Lung microvascular endothelial cell (primary cell): ENCODE data around the gene ACHE. TPM values are rescaled to one million over a fixed set of nuclear protein-coding genes. Genes with fewer than 3 reads are reported as not detected.
"Not testable (repeated sequence)": the region's sequence is repeated elsewhere in the genome, so short reads cannot be mapped to it uniquely, and the experiment has no call there.

Experiments
- DNase-seq, 2 donors: peaks; one replicate each; pipeline versions ENCODE4 v3.0.0 to v3.0.0-alpha.2; 2010; ENCODE audit warnings: low read depth in 2 of 2
- total RNA-seq: library from RNA; depleted of rRNA; stranded (reverse); fragments of >200 nt; gene quantifications from 2 replicates; pipeline ENCODE4 v1.2.1, GENCODE V29; 2014

ACHE gene
- 1.7 and 3.4 TPM in 2 replicates for total RNA-seq

DNA sequence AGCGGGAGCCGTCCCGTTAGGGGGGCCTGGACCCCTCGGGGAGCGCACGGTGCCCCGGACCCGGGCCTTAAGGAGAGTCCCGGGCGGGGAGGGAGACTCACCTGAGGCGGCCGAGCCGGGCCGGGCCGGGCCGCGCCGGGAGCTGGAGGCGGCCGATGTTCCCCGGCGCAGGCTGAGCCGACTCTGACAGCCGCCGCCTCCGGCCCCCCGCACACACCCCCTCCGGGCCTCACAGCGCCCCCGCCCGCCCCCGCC, at the start of gene ACHE:
Gene ACHE (minus strand): TSS at position 188 of the 255 bp plus-strand sequence. CDS start 1,656 bp downstream, outside the sequence.
- DNase-seq, result no peak

DNA sequence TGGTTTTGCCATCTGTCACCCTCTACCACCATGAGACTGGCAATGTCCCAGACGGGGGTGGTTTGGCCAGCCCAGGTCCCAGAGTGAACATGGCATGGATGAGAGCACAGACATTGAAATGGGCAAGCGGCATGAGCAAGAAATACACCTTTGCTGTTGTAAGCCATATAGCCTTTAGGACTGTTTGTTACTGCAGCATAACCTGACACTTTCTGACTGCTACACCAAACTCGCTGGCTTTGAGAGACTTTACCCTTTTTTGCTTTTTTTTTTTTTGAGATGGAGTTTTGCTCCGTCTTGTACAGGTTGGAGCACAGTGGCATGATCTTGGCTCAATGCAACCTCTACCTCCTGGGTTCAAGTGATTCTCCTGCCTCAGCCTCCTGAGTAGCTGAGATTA, 48.5 kb upstream of the ACHE start:
- no peak for DNase-seq

DNA sequence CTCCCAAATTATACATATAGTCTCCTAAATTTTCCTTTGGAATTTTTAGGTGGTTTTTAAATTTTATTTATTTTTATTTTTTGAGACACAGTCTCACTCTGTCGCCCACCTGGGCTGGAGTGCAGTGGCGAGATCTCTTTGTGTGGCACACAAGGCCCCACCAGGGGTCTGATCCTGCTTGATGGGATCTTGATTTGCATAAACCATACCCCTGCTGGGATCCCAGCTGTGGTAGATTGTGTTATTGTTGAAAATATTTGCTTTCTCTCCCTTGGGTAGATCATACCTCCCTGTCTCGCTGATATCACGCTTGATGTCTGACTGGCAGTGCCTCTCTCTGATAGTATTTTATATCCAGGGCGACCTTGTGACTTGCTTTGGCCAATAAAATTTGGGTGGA, 48.0 kb upstream of the ACHE start:
- DNase-seq, result no peak

DNA sequence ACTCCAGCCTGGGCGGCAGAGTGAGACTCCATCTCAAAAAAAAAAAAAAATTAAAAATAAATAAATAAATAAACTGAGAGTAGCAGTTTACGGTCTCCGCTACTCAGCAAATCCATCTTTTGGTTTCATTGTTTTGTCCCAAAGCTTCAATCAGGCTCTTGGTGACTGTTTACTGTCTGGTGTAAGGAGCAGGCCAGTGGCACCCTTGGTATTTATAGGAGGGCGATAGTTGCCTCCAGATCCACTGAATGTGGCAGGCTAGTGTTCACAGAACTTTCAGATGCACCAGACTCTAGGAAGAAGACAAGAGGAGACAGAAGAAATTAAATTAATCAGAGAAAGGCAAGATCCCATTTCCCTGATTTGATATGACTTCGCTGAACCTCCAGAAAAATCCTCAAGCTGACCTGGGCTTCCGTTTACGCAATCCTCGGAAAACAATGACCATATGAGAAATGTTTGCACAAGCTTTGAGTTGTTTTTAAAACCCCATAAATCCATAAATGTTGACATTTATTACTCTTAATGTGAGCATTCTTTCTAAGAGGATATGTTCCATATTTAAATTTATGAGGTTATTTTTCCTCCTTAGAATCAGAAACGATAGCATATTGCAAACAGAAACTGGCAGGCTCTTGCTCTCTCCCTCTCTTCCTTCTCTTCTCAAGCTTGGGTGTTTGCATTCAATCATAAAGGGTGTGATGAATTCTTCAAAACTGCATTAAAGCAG, 46.5 kb upstream of the ACHE start:
- DNase-seq, result no peak

DNA sequence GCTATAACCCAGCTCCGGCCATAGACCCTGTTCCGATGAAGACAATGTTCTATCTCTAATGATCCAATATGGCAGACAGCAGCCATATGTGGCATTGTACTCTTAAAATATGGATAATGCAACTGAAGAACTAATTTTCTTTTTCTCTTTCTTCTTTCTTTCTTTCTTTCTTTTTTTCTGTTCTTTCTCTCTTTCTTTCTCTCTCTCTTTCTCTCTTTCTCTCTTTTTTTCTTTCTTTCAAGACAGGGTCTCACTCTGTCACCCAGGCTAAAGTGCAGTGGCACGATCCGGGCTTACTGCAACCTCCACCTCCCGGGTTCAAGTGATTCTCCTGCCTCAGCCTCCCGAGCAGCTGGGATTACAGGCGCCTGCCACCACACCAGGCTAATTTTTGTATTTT, 40.5 kb upstream of the ACHE start:
- DNase-seq, result not testable (repeated sequence)

DNA sequence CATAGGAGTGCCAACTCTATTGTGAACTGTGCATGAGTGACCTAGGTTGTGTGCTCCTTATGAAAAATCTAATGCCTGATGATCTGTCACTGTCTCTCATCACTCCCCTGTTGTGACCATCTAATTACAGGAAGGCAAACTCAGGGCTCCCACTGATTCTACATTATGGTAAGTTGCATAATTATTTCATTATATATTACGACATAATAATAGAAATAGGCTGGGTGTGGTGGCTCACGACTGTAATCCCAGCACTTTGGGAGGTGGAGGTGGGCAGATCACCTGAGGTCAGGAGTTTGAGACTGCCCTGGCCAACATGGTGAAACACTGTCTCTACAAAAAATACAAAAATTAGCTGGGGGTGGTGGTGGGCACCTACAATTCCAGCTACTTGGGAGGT, 39.7 kb upstream of the ACHE start:
- not testable (repeated sequence) for DNase-seq

DNA sequence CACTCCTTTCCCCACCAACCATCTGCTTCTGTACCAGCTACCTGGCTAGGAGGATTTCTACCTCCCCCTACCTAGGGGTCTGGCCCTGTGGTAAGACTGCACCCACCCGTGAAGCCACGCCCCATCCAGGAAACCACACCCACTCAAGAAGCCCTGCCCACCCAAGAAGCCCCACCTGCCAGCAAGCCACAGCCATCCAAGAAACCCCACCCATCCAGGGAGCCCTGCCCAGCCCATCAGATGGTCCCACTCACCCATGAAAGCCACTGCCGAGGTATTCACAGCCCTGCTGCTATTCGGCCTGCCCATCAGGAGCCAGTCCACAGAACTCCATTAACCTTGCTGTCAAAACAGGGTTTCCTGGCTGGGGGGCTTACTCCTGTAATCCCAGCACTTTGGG, 38.0 kb upstream of the ACHE start:
- DNase-seq, result no peak

DNA sequence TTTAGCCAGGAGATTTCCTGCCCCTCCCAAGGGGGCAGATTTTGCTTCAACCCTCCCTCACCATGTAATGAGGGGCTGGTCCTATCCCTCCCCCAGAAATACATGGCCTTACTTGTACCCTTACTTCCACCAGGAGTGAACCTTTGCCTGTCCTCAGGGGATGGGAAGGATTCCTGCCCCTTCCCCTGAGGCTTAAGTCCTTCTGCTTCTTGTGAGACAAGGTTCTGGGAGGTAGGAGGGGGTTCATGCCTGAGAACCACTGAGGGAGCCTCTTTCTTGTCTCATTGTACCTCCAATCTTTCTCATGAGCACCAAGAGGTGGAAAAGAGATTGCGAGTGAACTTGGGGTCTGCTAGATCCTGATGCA, 34.1 kb upstream of the ACHE start:
- DNase-seq, result no peak

DNA sequence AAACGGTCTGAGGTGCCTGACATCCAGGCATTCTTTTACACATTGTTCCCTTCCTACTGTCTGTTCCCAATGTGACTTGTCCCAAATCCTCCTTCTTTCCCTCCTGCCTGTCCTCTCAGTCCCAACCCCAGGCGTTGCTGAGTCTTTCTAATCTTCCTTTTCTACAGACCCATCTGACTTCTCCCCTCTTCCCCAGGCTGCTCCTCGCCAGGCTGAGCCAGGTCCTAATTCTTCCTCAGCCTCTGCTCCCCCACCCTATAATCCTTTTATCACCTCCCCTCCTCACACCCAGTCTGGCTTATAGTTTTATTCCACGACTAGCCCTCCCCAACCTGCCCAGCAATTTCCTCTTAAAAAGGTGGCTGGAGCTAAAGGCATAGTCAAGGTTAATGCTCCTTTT, 27.9 kb upstream of the ACHE start:
- not testable (repeated sequence) for DNase-seq

DNA sequence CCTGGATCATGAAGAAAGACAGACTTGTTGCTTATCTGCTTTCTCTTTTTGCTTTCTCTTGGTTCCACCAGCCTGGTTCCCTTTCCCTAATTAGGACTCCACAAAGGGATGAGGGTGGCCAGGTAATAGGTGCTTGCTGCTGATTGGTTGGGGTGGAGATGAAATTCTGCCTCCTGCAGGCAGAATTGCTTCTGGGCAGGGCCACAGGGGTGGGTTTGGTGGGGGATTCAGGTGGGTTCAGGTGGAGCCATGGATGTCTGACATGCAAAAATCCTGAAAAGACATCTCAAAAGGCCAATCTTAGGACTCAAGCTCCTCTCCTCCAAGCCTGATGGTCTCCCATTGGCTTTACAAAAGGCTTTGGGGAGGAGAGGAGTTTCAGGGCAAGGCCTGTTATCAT, 25.4 kb upstream of the ACHE start:
- no peak for DNase-seq

DNA sequence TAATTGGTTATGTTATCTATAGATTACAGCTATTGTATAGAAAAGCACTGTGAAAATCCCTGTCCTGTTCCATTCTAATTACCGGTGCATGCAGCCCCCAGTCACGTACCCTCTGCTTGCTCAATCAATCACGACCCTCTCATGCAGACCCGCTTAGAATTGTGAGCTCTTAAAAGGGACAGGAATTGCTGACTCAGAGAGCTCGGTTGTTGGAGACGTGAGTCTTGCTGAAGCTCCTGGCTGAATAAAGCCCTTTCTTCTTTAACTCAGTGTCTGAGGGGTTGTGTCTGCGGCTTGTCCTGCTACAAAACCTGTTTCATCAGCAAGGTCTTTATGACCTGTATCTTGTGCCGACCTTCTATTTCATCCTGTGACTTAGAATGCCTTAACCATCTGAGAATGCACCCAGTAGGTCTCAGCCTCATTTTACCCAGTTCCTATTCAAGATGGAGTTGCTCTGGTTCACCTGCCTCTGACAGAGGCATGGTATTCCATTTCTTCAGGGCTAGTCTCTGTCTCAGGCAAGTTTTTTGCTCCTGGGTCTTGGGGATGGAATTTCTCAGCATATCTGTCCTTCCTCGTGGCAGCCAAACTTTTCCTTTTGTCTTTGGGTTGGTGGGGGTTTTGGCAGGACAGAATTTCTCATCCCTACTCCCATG, 24.2 kb upstream of the ACHE start:
- DNase-seq, result not testable (repeated sequence)

DNA sequence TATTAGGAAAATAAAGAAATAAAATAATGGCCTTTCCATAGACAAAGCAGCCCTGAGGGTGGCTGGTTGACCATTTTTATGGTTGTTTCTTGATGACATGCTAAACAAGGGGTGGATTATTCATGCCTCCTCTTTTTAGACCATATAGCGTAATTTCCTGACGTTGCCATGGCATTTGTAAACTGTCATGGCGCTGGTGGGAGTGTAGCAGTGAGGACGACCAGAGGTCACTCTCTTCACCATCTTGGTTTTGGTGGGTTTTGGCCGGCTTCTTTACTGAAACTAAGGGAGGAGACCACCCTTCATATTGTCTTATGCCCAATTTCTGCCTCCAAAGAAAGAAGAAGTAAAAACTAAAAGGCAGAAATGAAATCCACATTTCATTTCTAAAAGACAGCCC, 23.6 kb upstream of the ACHE start:
- not testable (repeated sequence) for DNase-seq

DNA sequence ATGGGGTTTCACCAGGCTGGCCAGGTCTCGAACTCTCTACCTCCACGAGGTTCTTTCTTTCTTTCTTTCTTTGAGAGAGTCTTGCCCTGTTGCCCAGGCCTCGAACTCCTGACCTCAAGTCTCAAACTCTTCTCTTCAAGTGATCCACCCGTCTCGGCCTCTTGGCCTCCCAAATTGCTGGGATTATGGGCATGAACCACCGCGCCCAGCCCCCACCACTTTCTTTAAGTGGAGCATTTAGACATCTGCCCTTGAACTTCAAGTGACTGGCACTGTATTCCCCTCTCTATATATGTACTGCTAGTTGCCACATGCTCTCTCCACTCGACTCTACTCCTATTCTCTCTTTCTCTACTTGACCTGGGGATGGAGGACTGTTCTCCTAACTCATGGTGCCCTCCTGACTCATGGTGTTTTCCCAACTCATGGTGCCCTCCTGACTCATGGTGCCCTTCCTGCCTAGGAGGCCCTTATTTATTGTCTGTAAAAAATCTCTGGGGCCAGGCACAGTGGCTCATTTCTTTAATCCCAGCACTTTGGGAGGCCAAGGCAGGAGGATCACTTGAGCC, 19.3 kb upstream of the ACHE start:
- DNase-seq, result no peak

DNA sequence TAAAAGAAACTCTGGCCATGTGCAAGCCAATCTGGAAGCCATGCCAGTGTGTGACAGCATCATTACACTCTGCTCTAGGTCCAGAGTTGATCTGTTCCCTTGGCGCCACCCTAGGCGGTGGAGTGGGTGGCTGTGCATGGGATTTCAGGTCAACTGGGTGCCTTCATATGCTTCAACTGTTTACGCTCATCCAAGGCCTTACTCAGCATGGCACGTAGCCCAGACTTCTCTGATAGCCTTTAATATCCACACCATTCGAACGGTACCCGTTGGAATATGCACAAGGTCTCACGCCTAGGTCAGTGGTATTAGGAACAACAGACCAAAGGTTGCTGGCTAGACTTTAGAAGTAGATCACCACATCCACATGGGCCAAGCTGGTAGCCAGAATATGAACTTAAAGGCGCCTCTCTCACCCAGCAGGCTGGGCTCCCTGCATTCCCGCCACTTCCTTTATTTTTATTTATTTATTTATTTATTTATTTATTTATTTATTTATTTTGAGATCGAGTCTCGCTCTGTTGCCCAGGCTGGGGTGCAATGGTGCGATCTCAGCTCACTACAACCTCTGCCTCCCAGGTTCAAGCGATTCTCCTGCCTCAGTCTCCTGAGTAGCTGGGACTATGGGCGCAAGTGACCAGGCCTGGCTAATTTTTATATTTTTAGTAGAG, 18.7 kb upstream of the ACHE start:
- no peak for DNase-seq

DNA sequence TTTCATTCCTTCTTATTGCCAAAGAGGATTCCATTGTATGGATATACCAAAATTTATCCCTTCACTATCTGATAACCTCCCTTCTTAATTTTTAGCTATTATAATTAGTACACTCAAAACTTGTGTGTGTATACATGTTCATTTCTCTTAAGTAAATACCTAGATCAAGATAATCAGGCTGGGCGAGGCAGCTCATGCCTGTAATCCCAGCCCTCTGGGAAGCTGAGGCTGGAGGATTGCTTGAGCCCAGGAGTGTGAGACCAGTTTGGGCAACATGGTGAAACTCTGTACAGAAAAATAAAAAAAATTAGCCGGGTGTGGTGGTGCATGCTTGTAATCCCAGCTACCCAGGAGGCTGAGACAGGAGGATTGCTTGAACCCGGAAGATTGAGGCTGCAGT, 15.8 kb upstream of the ACHE start:
- DNase-seq, result no peak

DNA sequence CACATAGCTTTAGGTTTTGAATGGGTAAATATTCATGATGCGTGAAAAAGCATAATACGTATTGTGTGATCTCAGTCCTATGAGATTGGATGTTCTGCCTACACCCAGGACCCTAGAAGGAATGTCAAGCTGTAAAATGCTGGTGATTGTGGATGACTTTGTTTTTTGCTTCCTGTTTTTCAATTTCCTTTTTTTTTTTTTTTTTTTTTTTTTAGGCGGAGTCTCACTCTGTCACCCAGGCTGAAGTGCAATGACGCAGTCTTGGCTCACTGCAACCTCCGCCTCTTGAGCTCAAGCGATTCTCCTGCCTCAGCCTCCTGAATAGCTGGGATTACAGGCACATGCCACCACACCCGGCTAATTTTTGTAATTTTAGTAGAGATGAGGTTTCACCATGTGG, 14.8 kb upstream of the ACHE start:
- not testable (repeated sequence) for DNase-seq

DNA sequence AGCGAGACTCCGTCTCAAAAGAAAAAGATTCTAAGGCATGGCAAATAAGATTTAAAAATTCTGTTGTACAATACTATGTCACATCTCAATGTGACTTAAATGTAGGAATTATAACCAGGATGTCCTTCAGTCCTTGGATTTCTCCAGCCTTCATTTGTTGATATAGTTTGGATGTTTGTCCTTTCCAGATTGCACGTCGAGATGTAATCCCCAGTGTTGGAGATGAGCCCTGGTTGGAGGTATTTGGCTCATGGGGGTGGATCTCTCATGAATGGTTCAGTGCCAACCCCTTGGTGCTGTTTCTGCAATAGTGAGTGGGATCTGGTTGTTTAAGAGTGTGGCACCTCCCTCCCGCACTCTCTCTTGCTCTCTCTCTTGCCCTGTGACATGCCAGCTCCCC, 12.8 kb upstream of the ACHE start:
- no peak for DNase-seq

DNA sequence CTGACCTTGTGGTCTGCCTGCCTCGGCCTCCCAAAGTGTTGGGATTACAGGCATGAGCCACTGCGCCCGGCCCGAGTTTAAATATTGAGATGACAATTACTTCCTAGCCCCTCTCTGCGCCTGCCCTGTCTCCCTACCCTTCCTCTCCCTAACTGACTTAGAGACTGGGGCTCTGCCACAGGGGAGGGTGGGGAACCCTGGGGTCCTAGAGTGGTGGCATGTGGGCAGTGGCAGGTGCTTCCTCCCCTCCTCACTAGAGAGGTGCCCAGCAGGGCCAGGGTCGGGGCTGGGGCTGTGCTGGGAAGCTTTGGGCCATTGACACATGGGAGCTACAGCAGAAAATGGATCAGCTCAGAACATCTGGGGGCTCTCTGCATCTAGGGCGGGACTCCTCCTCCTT, 7.0 kb upstream of the ACHE start:
- DNase-seq, result no peak

DNA sequence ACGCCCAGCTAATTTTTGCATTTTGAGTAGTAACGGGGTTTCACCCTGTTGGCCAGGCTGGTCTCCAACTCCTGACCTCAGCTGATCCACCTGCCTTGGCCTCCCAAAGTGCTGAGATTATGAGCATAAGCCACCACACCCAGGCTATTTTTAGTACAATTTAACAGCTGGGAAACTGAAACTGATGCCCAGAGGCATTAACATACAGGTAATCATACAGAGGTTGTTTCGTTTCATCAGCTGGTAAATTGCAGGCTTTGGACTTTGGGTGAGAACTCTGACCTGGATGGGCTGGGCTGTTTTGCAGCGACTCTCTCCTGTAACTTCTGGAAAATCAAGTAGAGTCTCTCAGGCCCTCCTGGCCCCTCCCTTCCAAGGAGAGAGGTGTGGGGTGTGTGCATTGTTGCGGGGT, 6.2 kb upstream of the ACHE start:
- no peak for DNase-seq

DNA sequence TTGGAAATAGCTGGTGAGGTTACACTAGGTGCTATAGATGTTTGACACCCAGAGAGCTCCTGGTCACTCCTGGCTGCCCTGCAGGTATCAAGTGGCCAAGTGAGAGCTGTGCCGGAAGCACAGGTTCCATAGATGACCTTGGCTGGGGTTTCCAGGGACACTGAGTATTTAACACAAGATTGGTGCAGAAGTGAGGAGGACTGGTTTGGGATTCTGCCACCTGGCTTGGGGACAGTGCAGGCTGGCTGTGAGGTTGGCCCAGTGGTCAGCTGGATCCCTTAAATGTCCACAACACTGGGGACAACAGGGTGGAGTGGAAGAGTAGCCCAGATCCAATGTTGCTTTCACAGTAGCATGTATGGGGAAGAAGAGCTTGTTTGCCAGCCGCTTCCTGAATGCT, 5.3 kb upstream of the ACHE start:
- no peak for DNase-seq

DNA sequence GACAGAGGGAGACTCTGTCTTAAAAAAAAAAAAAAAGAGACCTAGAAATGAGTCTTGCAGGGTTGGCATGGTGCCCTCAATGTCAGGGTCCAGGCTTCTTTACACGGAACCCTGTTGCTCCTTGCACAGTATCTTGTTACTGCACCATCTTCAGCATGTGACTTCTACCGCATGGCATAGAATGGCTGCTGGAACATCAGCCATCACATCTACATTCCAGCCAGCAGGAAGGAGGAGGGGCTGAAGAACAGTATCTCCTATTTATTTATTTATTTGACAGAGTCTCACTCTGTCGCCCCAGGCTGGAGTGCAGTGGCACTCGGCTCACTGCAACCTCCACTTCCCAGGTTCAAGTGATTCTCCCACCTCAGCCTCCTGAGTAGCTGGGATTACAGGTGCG, 3.7 kb upstream of the ACHE start:
- no peak for DNase-seq

DNA sequence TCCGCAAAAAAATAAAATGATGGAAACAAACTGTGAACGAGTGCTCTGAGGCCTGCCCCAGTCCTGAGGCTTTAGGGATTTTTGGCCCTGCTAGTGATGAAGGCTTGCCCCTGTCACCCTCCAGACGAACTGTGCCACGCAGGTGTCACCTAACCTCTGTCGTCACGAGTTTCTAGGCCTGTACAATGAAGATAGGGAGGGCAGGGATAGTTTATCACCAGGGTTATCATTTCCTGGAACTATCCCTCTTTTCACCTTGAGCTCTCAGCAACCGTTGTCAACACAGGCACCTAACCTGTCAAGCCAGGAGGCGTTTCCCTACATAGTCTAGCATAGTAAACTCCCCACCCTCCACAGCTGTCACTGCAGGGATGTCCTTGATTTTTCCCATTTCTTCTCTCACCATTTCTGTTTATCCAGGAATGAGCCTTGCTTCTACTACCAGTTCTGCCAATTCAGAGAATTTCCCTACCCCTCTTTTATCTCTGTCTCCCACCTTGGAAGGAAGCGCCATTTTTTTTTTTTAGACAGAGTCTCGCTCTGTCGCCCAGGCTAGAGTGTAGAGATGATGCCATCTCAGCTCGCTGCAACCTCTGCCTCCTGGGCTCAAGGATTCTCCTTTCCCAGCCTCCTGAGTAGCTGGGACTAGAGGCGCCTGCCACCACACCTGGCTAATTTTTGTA, 2.2 kb upstream of the ACHE start:
- no peak for DNase-seq
